ENCODE data around the gene TP53BP1. TPM values are rescaled to one million over a fixed set of nuclear protein-coding genes. Genes with fewer than 3 reads are reported as not detected.
"Not testable (repeated sequence)": the region's sequence is repeated elsewhere in the genome, so short reads cannot be mapped to it uniquely, and the experiment has no call there.

Gene TP53BP1
- total RNA-seq, 1 donor from 2014 or later: 41.0 TPM

- Histone ChIP-seq H3K27me3 (ENCODE audit: low read depth) (no peaks in the 10 kb centered on the region), H3K9me3 (no peaks in the 10 kb centered on the region), H3K4me3 (no peak overlapping the region), H3K36me3 (peaks cover 100% of the 10 kb centered on the region), H3K4me1 (no peaks in the 10 kb centered on the region), H3K27ac (no peak overlapping the region)
- DNase-seq (no peak), ATAC-seq (no peak)
- intact Hi-C loops (cut with DNase I): no loop called here
- TF ChIP-seq CTCF (IDR thresholded peaks at IDR 0.05): no peak
Observed at GRCh38 chr15:43404130-43404529, 88.8 kb downstream of the TP53BP1 start.

- TF ChIP-seq CTCF (IDR thresholded peaks at IDR 0.05): no peak
- no peak overlapping the region for H3K4me3 ChIP-seq
- H3K4me1 ChIP-seq: no peaks in the 10 kb centered on the region
- no peak overlapping the region for H3K27ac ChIP-seq
- H3K36me3 ChIP-seq: peaks cover 100% of the 10 kb centered on the region
- ATAC-seq: no peak
- intact Hi-C loops (cut with DNase I): no loop called here
- H3K27me3 ChIP-seq (ENCODE audit: low read depth): no peaks in the 10 kb centered on the region
- no peaks in the 10 kb centered on the region for H3K9me3 ChIP-seq
- DNase-seq: no peak
Observed at GRCh38 chr15:43403616-43404015, 89.3 kb downstream of the TP53BP1 start.

DNA sequence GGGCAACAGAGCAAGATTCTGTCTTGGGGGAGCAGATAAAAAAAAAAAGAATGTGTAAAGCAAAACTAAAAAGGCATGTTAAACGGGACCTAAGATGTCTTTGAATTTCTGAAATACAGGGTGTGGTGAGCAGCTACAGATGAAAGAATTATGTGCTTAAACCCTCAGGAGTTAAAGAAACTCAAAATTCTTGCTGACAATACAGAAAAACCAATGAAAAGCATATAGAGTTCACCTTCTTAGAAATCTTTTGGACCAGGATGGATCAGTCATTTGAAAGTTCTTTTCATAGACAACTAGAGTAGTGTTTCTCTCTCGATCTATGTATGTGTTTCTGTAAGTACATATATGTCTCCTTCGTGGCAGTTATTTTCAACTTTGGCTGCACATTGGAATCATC, 90.7 kb downstream of the TP53BP1 start:
- intact Hi-C loops (cut with DNase I): no loop called here
- ATAC-seq: no peak

GRCh38 chr15:43393592-43393991, 99.4 kb downstream of the TP53BP1 start:
- H3K4me3 ChIP-seq; intact Hi-C loops (cut with DNase I); H3K27ac ChIP-seq; H3K27me3 ChIP-seq (ENCODE audit: low read depth); DNase-seq; ATAC-seq; H3K4me1 ChIP-seq; H3K9me3 ChIP-seq: not testable (repeated sequence)
- peaks cover 76% of the 10 kb centered on the region for H3K36me3 ChIP-seq

More for the DNA sequence above, 90.7 kb downstream of the TP53BP1 start:
- TF ChIP-seq CTCF (IDR thresholded peaks at IDR 0.05): no peak
- Histone ChIP-seq H3K4me1 (no peaks in the 10 kb centered on the region), H3K9me3 (no peaks in the 10 kb centered on the region), H3K4me3 (no peak overlapping the region), H3K27me3 (ENCODE audit: low read depth) (no peaks in the 10 kb centered on the region), H3K36me3 (peaks cover 100% of the 10 kb centered on the region), H3K27ac (no peak overlapping the region)
- DNase-seq: no peak

DNA sequence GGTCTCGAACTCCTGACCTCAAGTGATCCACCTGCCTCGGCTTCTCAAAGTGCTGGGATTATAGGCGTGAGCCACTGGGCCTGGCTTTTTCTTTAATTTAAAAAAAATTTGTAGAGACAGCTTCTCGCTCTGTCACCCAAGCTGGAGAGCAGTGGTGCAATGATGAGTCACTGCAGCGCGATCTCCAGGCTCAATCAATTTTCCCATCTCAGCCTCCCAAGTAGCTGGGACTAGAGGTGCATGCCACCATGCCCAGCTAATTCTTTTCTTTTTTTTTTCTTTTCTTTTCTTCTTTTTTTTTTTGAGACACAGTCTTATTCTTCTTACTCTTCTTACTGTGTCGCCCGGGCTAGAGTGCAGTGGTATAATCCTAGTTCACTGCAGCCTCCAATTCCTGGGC, 102.2 kb downstream of the TP53BP1 start:
- DNase-seq (no peak), ATAC-seq (no peak)
- H3K27ac ChIP-seq: no peak overlapping the region
- intact Hi-C loops (cut with DNase I): no loop called here
- H3K9me3 ChIP-seq: no peaks in the 10 kb centered on the region
- H3K4me3 ChIP-seq: no peak overlapping the region
- TF ChIP-seq CTCF (IDR thresholded peaks at IDR 0.05): no peak
- H3K36me3 ChIP-seq: peaks cover 76% of the 10 kb centered on the region
- H3K4me1 ChIP-seq: no peaks in the 10 kb centered on the region
- no peaks in the 10 kb centered on the region for H3K27me3 ChIP-seq (ENCODE audit: low read depth)

DNA sequence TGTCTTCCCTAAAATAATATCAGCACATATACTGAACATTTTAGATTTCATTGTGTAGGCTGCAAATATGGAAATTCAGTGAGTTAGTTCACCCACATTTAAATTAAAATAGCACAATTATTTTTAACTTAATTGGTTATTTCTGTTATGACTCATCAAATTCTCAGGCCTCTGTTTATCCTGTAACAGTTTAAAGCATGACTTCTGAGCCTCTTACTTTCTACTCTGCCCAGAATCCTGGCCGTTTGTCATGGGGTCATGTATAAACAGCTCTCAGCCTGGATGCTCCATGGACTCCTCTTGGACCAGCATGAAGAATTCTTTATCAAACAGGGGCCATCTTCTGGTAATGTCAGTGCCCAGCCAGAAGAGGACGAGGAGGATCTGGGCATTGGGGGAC, 109.9 kb downstream of the TP53BP1 start:
- intact Hi-C loops (cut with DNase I): no loop called here
- Histone ChIP-seq H3K36me3 (peaks cover 96% of the 10 kb centered on the region), H3K4me1 (no peaks in the 10 kb centered on the region), H3K27me3 (ENCODE audit: low read depth) (no peaks in the 10 kb centered on the region), H3K4me3 (no peak overlapping the region), H3K9me3 (no peaks in the 10 kb centered on the region), H3K27ac (no peak overlapping the region)
- DNase-seq (no peak), ATAC-seq (no peak)
- no peak for TF ChIP-seq CTCF (IDR thresholded peaks at IDR 0.05)
